PFSK-1 (cell line): Measurements from ENCODE around the gene KSR1.

ENCODE experiments used
- POLR2AphosphoS5 ChIP-seq: IDR thresholded peaks from 2 replicates; pipeline ENCODE4 v1.6.1; 2012; ENCODE audit warnings: low read depth, mild to moderate bottlenecking, control low read depth, low read length, moderate library complexity
- SIN3A ChIP-seq: IDR thresholded peaks from 2 replicates; pipeline ENCODE4 v1.6.1; 2012; ENCODE audit warnings: mild to moderate bottlenecking, low read length, moderate library complexity, borderline replicate concordance; ENCODE audit not compliant: insufficient read depth
- TAF1 ChIP-seq: IDR thresholded peaks from 2 replicates; pipeline ENCODE4 v1.6.1; 2012; ENCODE audit warnings: low read length, control low read depth, borderline replicate concordance; ENCODE audit not compliant: insufficient read depth
- TF ChIP-seq, protein P1 (sequence below), 2 experiments: IDR thresholded peaks; 2 replicates each; pipeline versions ENCODE4 v1.6.1 to v1.8.0; 2011 to 2012; ENCODE audit warnings: low read depth in 2 of 2, low read length in 2 of 2, control low read depth in 1 of 2, inconsistent platforms in 1 of 2, mild to moderate bottlenecking in 1 of 2, moderate library complexity in 1 of 2; ENCODE audit not compliant: insufficient read depth in 1 of 2

DNA sequence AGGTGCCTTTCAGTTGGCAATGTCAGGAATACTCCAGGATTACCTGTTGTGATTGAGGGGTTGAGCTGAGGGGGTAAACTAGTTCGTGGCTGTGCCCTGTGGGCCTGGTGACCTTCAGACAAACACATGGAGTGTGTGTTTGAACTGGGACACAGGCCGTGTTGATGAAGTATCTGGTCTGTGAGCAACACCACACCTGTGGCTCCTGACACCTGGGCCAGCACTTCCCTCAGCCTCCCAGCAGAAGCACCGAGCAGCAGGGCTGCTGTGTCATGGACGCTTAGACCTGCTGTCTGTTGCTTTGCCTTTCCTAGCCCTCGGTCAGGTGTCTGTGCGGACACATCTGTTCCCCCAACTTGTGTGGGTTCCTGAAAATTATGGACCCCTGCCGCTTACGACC, 82.9 kb downstream of the KSR1 start:
- TF ChIP-seq SIN3A = no peak
- TF ChIP-seq, protein P1, sequence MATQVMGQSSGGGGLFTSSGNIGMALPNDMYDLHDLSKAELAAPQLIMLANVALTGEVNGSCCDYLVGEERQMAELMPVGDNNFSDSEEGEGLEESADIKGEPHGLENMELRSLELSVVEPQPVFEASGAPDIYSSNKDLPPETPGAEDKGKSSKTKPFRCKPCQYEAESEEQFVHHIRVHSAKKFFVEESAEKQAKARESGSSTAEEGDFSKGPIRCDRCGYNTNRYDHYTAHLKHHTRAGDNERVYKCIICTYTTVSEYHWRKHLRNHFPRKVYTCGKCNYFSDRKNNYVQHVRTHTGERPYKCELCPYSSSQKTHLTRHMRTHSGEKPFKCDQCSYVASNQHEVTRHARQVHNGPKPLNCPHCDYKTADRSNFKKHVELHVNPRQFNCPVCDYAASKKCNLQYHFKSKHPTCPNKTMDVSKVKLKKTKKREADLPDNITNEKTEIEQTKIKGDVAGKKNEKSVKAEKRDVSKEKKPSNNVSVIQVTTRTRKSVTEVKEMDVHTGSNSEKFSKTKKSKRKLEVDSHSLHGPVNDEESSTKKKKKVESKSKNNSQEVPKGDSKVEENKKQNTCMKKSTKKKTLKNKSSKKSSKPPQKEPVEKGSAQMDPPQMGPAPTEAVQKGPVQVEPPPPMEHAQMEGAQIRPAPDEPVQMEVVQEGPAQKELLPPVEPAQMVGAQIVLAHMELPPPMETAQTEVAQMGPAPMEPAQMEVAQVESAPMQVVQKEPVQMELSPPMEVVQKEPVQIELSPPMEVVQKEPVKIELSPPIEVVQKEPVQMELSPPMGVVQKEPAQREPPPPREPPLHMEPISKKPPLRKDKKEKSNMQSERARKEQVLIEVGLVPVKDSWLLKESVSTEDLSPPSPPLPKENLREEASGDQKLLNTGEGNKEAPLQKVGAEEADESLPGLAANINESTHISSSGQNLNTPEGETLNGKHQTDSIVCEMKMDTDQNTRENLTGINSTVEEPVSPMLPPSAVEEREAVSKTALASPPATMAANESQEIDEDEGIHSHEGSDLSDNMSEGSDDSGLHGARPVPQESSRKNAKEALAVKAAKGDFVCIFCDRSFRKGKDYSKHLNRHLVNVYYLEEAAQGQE (IDR thresholded peaks at IDR 0.05; ENCODE audit: insufficient read depth in 1 of 2, low read depth in 2 of 2, low read length in 2 of 2) = no peak
- TF ChIP-seq TAF1 = no peak
- no peak for TF ChIP-seq POLR2AphosphoS5
